CD14-positive monocyte (primary cell): ENCODE measurements around the gene MOB3B. TPM values are rescaled to one million over a fixed set of nuclear protein-coding genes. Genes with fewer than 3 reads are reported as not detected.

Source experiments
- DNase-seq, 3 donors: peaks; one replicate each; pipeline ENCODE4 v3.0.0-alpha.2; 2011 to 2022
- H2AFZ ChIP-seq: 2 replicates; pipeline ENCODE4 v1.6.0; 2012; ENCODE audit warnings: mild to moderate bottlenecking, low read depth, low read length, inconsistent platforms; ENCODE audit not compliant: insufficient read depth, poor library complexity, severe bottlenecking
- H3K27ac ChIP-seq, 2 donors: 1 replicate in 1 of 2; 2 replicates in 1 of 2; pipeline ENCODE4 v1.5.1; 2012 to 2013; ENCODE audit warnings: low read length in 2 of 2, control low read depth in 1 of 2, inconsistent platforms in 1 of 2, low read depth in 1 of 2, mild to moderate bottlenecking in 1 of 2
- H3K27me3 ChIP-seq, 2 donors: one replicate each; pipeline versions ENCODE4 v1.6.0 to v1.6.1; 2011 to 2013; ENCODE audit warnings: low read length in 2 of 2; ENCODE audit not compliant: control insufficient read depth in 2 of 2, insufficient read depth in 2 of 2
- H3K36me3 ChIP-seq, 2 donors: replicated peaks in 1 of 2; 1 replicate in 1 of 2; 2 replicates in 1 of 2; pipeline versions ENCODE4 v1.5.1 to v1.6.1; 2012 to 2013; ENCODE audit warnings: low read length in 2 of 2, control low read depth in 1 of 2, inconsistent platforms in 1 of 2, mild to moderate bottlenecking in 1 of 2; ENCODE audit not compliant: insufficient read depth in 2 of 2, control insufficient read depth in 1 of 2
- H3K4me1 ChIP-seq, 2 donors: 1 replicate in 1 of 2; 2 replicates in 1 of 2; pipeline versions ENCODE4 v1.5.1 to v1.6.1; 2012 to 2013; ENCODE audit warnings: low read length in 2 of 2, control low read depth in 1 of 2, inconsistent platforms in 1 of 2, mild to moderate bottlenecking in 1 of 2, moderate library complexity in 1 of 2; ENCODE audit not compliant: insufficient read depth in 2 of 2, control insufficient read depth in 1 of 2
- H3K4me2 ChIP-seq: replicated peaks from 2 replicates; pipeline ENCODE3; 2012; ENCODE audit warnings: low read length, moderate library complexity, mild to moderate bottlenecking; ENCODE audit not compliant: poor library complexity, severe bottlenecking; ENCODE audit errors: extremely low read depth
- H3K4me3 ChIP-seq, 3 experiments: fragments of 200-600 bp in 1 of 3; sonication (generic) in 1 of 3; replicated peaks in 1 of 3; 1 replicate in 2 of 3; 2 replicates in 1 of 3; pipeline ENCODE4 v1.5.1; 2011 to 2013; ENCODE audit warnings: low read length in 3 of 3, mild to moderate bottlenecking in 3 of 3, control low read depth in 2 of 3, low read depth in 2 of 3, inconsistent platforms in 1 of 3, moderate library complexity in 1 of 3
- H3K79me2 ChIP-seq: 2 replicates; pipeline ENCODE4 v1.6.0; 2012; ENCODE audit warnings: mild to moderate bottlenecking, control low read depth, inconsistent platforms, low read length, moderate library complexity; ENCODE audit not compliant: insufficient read depth
- H3K9ac ChIP-seq: 2 replicates; pipeline ENCODE4 v1.6.0; 2017; ENCODE audit warnings: low read length, mild to moderate bottlenecking; ENCODE audit not compliant: insufficient read depth, poor library complexity, severe bottlenecking
- H3K9me3 ChIP-seq, 2 donors: replicated peaks in 1 of 2; 1 replicate in 1 of 2; 2 replicates in 1 of 2; pipeline versions ENCODE4 v1.5.1 to v1.6.1; 2012 to 2013; ENCODE audit warnings: low read length in 2 of 2, control low read depth in 1 of 2; ENCODE audit not compliant: control insufficient read depth in 1 of 2, insufficient read depth in 1 of 2
- H4K20me1 ChIP-seq: 2 replicates; pipeline ENCODE4 v1.6.0; 2012; ENCODE audit warnings: mild to moderate bottlenecking, low read length, control low read depth, moderate library complexity; ENCODE audit not compliant: insufficient read depth
- H3K27ac Mint-ChIP-seq, 7 donors: one replicate each; pipeline ENCODE4 v1.8.0; 2020; ENCODE audit warnings: mild to moderate bottlenecking in 7 of 7, mixed read lengths in 7 of 7, moderate library complexity in 6 of 7, inconsistent platforms in 2 of 7
- H3K27me3 Mint-ChIP-seq, 3 donors: one replicate each; pipeline ENCODE4 v1.8.0; 2021 to 2022; ENCODE audit warnings: low read depth in 3 of 3, mild to moderate bottlenecking in 3 of 3, mixed read lengths in 3 of 3, moderate library complexity in 3 of 3, inconsistent platforms in 1 of 3
- H3K36me3 Mint-ChIP-seq, 2 donors: one replicate each; pipeline ENCODE4 v1.8.0; 2020; ENCODE audit warnings: mixed read lengths in 2 of 2, inconsistent platforms in 1 of 2, mild to moderate bottlenecking in 1 of 2
- H3K4me1 Mint-ChIP-seq: one replicate; pipeline ENCODE4 v1.8.0; 2020; ENCODE audit warnings: mild to moderate bottlenecking, mixed read lengths
- H3K4me3 Mint-ChIP-seq, 2 donors: one replicate each; pipeline ENCODE4 v1.8.0; 2020; ENCODE audit warnings: mild to moderate bottlenecking in 2 of 2, mixed read lengths in 2 of 2, moderate library complexity in 1 of 2
- H3K9me3 Mint-ChIP-seq, 7 donors: one replicate each; pipeline ENCODE4 v1.8.0; 2020 to 2022; ENCODE audit warnings: mixed read lengths in 7 of 7, mild to moderate bottlenecking in 6 of 7, moderate library complexity in 6 of 7, inconsistent platforms in 2 of 7
- CTCF ChIP-seq: fragments of 200-600 bp; IDR thresholded peaks from one replicate; pipeline ENCODE4 v1.8.0; 2022; ENCODE audit warnings: antibody characterized with exemption, mild to moderate bottlenecking
- WGBS: methylation state at CpG from one replicate; pipeline ENCODE4 v1.1.5; 2013; ENCODE audit warnings: missing lambda C conversion rate; ENCODE audit not compliant: insufficient coverage; 5-methylcytosine and 5-hydroxymethylcytosine counted together
- intact Hi-C, 2 donors: fragments of 100-400 bp; cut with micrococcal nuclease; formaldehyde crosslinking; loops; one replicate each; pipeline versions ENCODE4 v1.15.0 to v1.15.1; 2023
- polyA plus RNA-seq, 3 donors: library from polyadenylated mRNA; depleted of rRNA in 1 of 3; unstranded in 2 of 3; stranded (reverse) in 1 of 3; fragments of 300-500 nt in 2 of 3; fragments of >200 nt in 1 of 3; fragmentation: Illumina TruSeq in 2 of 3; gene quantifications; 1 replicate in 2 of 3; 2 replicates in 1 of 3; pipeline ENCODE4 v1.2.3, GENCODE V29; 2012 to 2021

MOB3B gene
- polyA plus RNA-seq, 3 donors: 1.2 to 2.2 (median 1.4) TPM

DNA sequence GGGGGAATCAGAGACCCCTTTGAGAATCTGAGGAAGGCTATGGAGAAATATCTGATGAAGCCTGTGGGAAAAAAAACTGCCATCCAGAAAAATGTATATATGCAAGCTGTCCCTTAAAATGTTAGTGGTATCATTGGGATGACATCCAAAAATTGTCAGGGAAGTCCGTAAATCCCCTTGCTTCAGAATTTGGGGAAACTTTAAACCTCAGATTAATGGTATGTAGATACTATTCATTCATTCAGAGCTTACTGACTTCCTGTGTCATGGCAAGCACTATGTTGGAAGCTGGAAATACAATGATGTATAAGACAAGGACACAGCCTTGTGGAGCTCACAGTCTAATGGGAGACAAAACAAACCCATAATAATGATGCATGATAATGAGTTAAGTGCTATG lies 10.9 kb upstream of the MOB3B start:
- peaks cover 63 to 85% of the 10 kb centered on the region in 2 donors for H3K36me3 ChIP-seq
- WGBS: no CpG with 5 or more reads among the region's 1 CpG

More for the DNA sequence above, 10.9 kb upstream of the MOB3B start:
- Histone ChIP-seq H3K27ac (peak overlapping the region in 1 of 2 donors; percentile 79), H3K4me2 (no peak overlapping the region), H3K27me3 (no peaks in the 10 kb centered on the region), H4K20me1 (peaks cover 42% of the 10 kb centered on the region), H3K9ac (no peak overlapping the region), H3K9me3 (no peaks in the 10 kb centered on the region), H2AFZ (no peak overlapping the region), H3K4me1 (peaks cover 17 to 18% of the 10 kb centered on the region in 2 donors), H3K4me3 (no peak overlapping the region), H3K79me2 (no peaks in the 10 kb centered on the region)
- Mint-ChIP-seq H3K4me1 (peaks cover 26% of the 10 kb centered on the region), H3K36me3 (peaks cover 71 to 86% of the 10 kb centered on the region in 2 donors), H3K27me3 (no peaks in the 10 kb centered on the region), H3K4me3 (no peak overlapping the region), H3K27ac (peak overlapping the region in 4 of 7 donors; percentile 6 to 90 (median 74)), H3K9me3 (no peaks in the 10 kb centered on the region)
- intact Hi-C loops: no loop called here
- TF ChIP-seq CTCF: no peak
- no peak for DNase-seq
